NCI-H69 (cell line): ENCODE results near the gene GRB10.
A peak's percentile ranks its signal among the peaks of the same experiment; 100 is the strongest.

Experiments used
- DNase-seq: peaks from one replicate; lab custom pipeline; 2025; lab: John Stamatoyannopoulos, UW

GRB10 gene

DNA sequence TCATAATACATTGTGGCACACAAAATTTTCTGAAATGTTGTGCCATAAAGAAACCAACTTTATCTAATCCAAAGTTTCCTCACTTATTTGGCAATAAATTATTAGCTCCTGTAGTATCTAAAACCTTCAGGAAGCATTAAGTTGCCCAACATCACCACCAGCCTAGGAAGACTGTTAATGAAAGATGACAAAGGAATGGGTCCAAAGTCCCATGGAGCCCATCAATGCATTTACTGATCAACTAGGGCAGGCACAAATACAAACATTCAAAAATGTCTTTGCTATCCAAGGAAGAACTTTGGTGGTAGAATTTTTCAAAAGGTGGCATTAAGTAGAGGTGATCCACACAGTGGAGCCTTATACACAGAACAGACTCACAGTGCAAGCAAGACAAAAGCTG is 4.5 kb downstream of the GRB10 start:
- no peak for DNase-seq

GRCh38 chr7:50775836-50776235 is 6.9 kb downstream of the GRB10 start:
- no peak for DNase-seq

DNA sequence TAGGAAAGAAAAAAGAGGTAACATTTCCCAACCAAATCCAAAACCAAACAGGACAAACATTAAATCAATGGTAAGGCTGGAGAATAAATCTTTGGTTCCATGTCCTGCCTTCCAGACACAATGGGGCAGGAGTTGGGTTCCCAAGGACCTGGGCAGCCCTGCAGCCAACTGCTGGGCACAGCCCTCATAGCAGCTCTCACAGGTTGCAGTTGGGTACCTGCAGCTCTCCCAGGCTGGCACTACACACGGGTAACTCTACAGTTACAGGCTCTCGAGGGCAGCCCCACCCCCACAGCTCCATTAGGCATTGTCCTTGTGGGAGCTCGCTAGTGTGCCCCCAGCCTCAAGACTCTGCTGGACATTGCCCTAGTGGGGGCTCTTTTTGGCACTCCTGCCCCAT is 7.5 kb downstream of the GRB10 start:
- DNase-seq, result peak; percentile 23

- DNase-seq, result no peak
These were observed 8.4 kb downstream of the GRB10 start for GRCh38 chr7:50774319-50774718.

- peak; percentile 36 for DNase-seq
These were observed 9.6 kb downstream of the GRB10 start for GRCh38 chr7:50773071-50773470.

DNA sequence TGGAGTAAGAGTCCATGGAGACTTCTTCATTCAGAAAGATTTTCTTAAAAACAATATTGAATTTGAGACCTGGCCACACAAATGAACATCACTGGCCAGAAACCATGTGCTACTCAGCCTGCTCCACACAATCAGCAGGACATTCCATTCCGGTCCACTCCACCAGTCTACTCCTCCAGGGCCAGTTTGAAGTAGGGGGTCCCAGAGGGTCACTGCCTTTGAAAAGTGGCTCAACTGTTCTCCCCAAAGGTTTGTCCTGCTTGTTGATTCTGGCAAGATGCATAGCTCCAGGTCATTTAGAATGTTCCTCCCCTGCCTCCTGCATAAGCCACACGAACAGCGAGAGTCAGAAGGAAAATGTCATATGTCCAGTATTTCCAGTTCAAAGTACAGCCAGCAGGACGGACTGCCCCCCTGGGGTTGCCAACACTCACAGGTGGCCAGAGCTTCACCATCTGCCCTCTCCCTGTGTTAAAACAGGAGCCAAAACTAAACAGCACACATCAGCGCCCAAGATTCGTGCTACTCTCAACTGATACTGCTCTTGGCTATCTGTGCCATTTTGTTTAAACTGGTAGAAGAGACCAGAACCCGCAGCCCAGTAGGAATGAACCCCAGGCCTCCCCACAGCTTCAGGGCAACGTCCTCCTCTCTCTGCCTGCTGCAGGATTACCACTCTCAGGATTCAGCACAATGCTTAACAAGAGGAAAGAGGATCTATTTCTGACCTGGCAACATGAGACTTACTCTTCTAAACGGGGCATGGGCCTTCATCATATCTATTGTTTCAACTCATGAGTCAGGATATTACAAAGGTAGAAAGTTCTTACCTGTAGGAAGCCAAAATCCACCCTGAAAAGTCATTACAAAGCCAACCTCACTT is 11.3 kb downstream of the GRB10 start:
- DNase-seq, result peak; percentile 71

DNA sequence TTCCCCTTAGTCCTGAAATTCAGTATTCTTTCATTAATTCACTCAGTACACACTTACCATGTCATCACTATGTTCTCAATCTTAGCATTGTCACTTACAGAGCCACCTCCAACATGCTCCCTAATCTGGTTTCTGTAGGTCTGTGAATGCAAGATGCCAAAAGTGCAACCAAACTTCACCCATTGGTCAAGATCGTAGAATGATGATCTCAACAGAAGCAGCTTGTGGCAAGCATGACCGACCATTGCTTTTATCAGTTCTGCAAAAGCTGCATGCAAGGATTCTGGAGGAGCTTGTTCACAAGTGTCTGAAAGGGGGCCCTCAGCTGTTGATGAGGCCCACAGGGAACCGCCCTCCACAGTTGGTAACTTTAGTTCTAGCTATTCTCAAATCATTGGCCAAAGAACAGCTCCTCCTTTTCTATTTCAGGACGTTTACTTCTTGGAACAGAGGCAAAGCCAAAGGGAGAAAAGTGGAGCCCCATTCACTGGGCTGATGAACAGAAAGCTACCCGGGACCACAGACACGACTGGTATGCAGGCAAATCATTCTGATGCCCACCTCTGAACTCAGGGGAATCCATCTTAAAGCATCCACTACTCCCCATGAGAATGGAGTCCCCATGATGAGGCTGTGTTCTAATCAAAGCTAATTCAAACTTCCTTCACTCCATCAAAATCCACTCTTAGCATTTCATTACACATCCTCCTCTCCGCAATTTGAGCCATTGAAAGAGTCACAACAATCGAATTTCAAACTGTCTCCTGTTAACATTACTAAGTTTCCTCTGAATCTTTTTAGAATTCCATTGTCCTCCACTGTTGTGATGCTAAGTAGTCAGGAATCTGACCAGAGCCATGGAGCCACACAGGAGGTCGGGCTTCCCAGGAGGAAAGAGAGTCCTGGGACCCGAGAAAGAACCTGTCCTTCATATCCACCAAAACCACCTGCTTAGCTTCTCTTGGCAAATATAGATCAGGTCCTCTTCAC is 13.9 kb downstream of the GRB10 start:
- DNase-seq, result no peak

GRCh38 chr7:50766849-50767207 is 15.9 kb downstream of the GRB10 start:
- DNase-seq, result no peak

DNA sequence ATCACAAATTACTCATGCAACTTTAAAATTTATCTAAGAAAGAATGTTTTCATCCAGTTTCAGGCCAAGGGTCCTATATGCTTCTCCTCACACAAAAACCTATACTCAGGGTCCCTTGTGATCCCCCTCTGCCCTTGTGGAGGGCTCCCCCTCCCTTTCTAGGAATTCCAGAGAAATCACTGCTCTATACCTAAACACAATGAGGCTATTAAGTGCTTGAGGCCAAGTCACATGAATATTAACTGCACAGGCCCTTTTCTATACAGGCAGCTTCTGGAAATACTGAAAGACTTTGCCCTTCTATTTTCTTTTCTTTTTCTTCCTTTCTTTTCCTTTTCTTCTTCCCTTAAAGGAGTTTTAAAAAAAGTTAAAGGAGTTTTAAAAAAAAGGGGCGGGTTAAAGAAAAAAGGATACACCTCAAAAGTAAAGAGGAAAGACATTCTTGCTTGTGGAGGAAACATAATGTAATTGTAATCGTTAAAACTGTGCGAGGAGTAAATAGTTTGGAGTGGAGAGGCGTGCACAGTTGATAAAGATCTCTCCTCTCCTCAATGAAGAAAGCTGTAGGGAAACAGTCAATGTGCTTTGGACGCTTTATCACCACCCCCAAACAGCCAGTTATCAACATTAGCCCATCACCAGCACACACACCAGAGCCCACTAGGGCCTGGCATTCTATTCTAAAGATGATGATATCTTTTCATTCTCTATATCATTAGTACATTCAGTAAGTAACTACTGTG is 16.4 kb downstream of the GRB10 start:
- DNase-seq, result no peak

DNA sequence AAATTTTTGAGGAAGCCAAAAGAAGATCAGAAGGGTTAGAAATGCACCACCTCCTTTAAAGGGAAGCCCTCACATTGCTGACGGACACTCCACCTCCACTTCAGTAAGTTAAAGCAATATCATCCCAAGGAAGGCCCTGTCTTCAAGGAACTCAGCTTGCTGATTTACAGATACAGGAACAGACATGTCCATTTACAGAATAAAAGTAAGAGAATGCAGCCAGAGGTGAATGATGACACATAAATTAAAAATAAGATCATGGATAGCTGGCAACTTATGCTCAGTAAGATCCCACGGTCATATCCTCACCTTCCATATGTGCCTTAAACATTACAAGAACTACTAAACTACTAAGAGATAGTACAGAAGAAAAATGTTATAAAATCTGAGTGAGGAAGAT is 20.4 kb downstream of the GRB10 start:
- DNase-seq, result no peak

- DNase-seq, result no peak
These were observed 21.0 kb downstream of the GRB10 start for GRCh38 chr7:50761713-50762112.

DNA sequence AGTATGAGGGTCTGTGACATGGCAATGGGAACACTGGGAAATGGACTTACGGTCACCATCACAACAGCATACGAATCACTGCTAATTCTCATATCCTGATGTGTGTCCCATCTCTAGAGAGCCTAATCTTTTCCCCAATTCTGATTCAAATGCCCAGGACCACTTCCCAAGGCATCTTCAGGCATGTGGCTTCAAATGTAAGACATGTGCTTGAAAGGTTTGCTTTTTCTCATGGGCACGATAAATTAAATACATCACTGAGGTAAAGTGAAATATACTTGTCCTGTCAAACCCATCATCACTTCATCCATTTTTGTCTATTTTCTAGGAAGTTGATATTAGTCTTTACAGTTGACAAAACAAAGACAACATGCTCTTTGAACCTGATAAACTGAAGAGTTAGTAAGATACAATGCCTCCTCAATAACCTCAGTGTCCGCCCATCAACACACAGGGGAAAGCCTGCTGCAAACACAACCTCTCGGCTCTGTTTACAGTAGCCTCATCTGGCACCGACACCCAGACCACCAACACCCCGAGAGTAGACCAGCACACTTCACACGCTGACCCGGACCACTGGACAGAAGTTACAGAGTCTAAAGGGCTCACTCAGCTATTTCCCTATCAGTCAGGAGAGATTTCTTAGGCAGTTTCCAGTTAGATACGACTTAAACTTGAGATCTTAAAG is 24.8 kb downstream of the GRB10 start:
- no peak for DNase-seq

- DNase-seq, result no peak
These were observed 26.5 kb downstream of the GRB10 start for GRCh38 chr7:50756180-50756579.

GRCh38 chr7:50754684-50755083 is 28.0 kb downstream of the GRB10 start:
- DNase-seq, result no peak

- no peak for DNase-seq
These were observed 28.5 kb downstream of the GRB10 start for GRCh38 chr7:50754241-50754640.

GRCh38 chr7:50752422-50752821 is 30.3 kb downstream of the GRB10 start:
- no peak for DNase-seq

GRCh38 chr7:50751146-50751545 is 31.6 kb downstream of the GRB10 start:
- peak; percentile 53 for DNase-seq

- DNase-seq, result no peak
These were observed 32.8 kb downstream of the GRB10 start for GRCh38 chr7:50749896-50750295.

DNA sequence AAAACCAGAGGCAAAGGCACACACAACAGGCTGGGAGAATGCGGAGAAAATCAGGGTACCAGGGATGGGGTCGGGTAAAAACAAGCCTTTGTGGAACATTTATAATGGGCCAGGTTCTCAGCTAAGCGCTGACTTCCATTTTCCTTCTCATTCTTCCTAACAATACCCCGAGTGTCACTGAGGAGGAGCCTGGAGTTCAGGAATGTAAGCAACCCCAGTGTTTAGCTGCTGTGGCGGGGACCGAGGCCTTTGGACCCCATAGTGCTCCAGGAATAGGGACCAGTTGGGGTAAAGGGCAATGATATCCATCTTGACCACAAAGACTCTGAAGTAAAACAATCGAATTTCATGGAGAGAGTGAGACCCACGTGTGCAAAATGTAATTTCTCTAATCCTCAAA is 34.2 kb downstream of the GRB10 start:
- no peak for DNase-seq

DNA sequence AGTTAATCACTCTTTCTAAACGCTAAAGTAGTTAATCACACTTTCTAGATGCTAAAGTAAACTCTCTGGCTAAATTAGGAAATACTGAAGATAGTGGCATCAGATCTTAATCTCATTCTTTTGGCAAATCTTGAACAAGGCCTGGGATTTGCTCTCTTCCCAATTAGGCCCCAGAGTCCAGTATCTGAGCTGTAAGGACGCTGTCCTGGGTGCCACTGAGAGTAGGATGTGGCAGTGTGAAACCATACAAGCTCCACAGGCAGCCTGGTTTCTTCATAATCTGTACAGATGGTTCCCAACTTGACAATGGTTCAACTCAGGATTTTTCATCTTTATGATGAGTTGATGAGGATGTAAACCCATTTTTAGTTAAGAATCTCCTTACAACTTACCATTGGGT is 36.9 kb downstream of the GRB10 start:
- no peak for DNase-seq

DNA sequence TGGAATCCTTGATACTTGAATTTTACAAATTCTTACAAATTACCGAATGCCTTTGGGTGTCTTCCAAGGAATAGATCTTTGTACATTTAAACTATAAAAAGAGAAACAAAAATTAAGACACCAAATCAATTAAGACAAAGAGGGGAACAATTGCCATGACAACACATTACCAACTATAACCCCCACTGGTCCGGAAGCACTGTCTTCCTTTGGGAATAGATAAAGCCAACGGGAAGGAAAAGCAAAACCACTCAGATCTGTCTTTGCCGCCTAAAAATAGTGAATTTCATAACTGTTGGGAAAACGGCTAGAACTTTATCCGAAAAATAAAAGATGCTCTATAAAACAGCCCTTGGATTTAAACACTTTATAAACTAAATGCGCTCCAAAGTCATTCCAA is 37.4 kb downstream of the GRB10 start:
- no peak for DNase-seq

- DNase-seq, result no peak
These were observed 38.8 kb downstream of the GRB10 start for GRCh38 chr7:50743893-50744292.
